ENCODE results near the gene GSTO1. TPM values are rescaled to one million over a fixed set of nuclear protein-coding genes. Genes with fewer than 3 reads are reported as not detected.
A peak's percentile ranks its signal among the peaks of the same experiment; 100 is the strongest.

The GSTO1 gene
- total and polyA plus RNA-seq, 9 of the 15 experiments (the other 6 are each of a cell fraction or from before 2014, with no cell fraction given), result 136 to 592 (median 237) TPM

GRCh38 chr10:104254493-104255310 is at the start of gene GSTO1 (continued):
- TF ChIP-seq ZBTB40 (IDR thresholded peaks at IDR 0.05) (peak; percentile 65), ZBTB40 (CRISPR knock-in tag; IDR thresholded peaks at IDR 0.05) (no peak), ARID2 (IDR thresholded peaks at IDR 0.05) (no peak), XRCC4 (IDR thresholded peaks at IDR 0.05; ENCODE audit: extremely low read depth, insufficient read depth, insufficient read length) (no peak), SPI1 (IDR thresholded peaks at IDR 0.05; ENCODE audit: borderline replicate concordance, low read depth, low read length) (peak; percentile 47; the same call in 1 of the 2 replicates), SFPQ (IDR thresholded peaks at IDR 0.05; ENCODE audit: low read depth, low read length) (no peak), BHLHE40 (IDR thresholded peaks at IDR 0.05; ENCODE audit: low read length) (peak; percentile 40), PTRF (tag; IDR thresholded peaks at IDR 0.05) (no peak), ZNF3 (CRISPR knock-in tag; IDR thresholded peaks at IDR 0.05) (no peak), FOS (IDR thresholded peaks at IDR 0.05; ENCODE audit: extremely low read depth, insufficient read length) (no peak), UBTF (IDR thresholded peaks at IDR 0.05; ENCODE audit: borderline replicate concordance in 1 of 2, low read depth in 2 of 2, low read length in 2 of 2) (peak in 1 of 2 experiments; percentile 68; a peak in 1 of 4 replicates), NFE2 (IDR thresholded peaks at IDR 0.05; ENCODE audit: low read depth) (peak; percentile 77), CTBP1 (IDR thresholded peaks at IDR 0.05; ENCODE audit: borderline replicate concordance) (peak; percentile 54; the same call in 1 of the 2 replicates)
